BE2C (cell line): ENCODE data around the gene CFAP43.
"Not testable (repeated sequence)": the region's sequence is repeated elsewhere in the genome, so short reads cannot be mapped to it uniquely, and the experiment has no call there.

ENCODE experiments used
- DNase-seq: peaks from one replicate; pipeline ENCODE4 v3.0.0-alpha.2; 2020
- H3K27me3 ChIP-seq: fragments of 250-450 bp; sonication (Bioruptor Pico); 2 replicates; pipeline ENCODE4 v1.5.1; 2020; ENCODE audit warnings: mild to moderate bottlenecking
- H3K36me3 ChIP-seq: fragments of 250-450 bp; sonication (Bioruptor Pico); 2 replicates; pipeline ENCODE4 v1.5.1; 2020; ENCODE audit warnings: mild to moderate bottlenecking
- H3K4me1 ChIP-seq: fragments of 250-450 bp; sonication (Bioruptor Pico); 2 replicates; pipeline ENCODE4 v1.5.1; 2020
- H3K4me3 ChIP-seq: 2 replicates; pipeline ENCODE4 v1.5.1; 2011; ENCODE audit warnings: low read depth, low read length
- H3K9me3 ChIP-seq: fragments of 250-450 bp; sonication (Bioruptor Pico); 2 replicates; pipeline ENCODE4 v1.5.1; 2020
- CTCF ChIP-seq: IDR thresholded peaks from 2 replicates; pipeline ENCODE4 v1.5.1; 2012; ENCODE audit warnings: mild to moderate bottlenecking, low read depth, low read length

Gene CFAP43

GRCh38 chr10:104190695-104191094 lies 41.5 kb downstream of the CFAP43 start:
- no peaks in the 10 kb centered on the region for H3K27me3 ChIP-seq
- no peak for TF ChIP-seq CTCF
- DNase-seq, result no peak
- H3K4me3 ChIP-seq, result no peak overlapping the region
- H3K36me3 ChIP-seq, result no peaks in the 10 kb centered on the region
- H3K9me3 ChIP-seq, result no peaks in the 10 kb centered on the region
- no peaks in the 10 kb centered on the region for H3K4me1 ChIP-seq

GRCh38 chr10:104183682-104184081 lies 48.5 kb downstream of the CFAP43 start:
- Histone ChIP-seq H3K27me3 (peaks cover 9% of the 10 kb centered on the region; the same call in 1 of the 2 replicates), H3K4me1 (no peaks in the 10 kb centered on the region), H3K4me3 (no peak overlapping the region), H3K36me3 (no peaks in the 10 kb centered on the region), H3K9me3 (no peaks in the 10 kb centered on the region)
- TF ChIP-seq CTCF, result no peak
- DNase-seq, result no peak

GRCh38 chr10:104174136-104174535 lies 58.0 kb downstream of the CFAP43 start:
- not testable (repeated sequence) for H3K27me3 ChIP-seq

GRCh38 chr10:104170610-104171254 lies 61.4 kb downstream of the CFAP43 start:
- peaks cover 19% of the 10 kb centered on the region for H3K27me3 ChIP-seq
- no peak overlapping the region for H3K4me3 ChIP-seq
- no peaks in the 10 kb centered on the region for H3K4me1 ChIP-seq
- no peaks in the 10 kb centered on the region for H3K36me3 ChIP-seq
- no peak for TF ChIP-seq CTCF
- DNase-seq, result no peak
- no peaks in the 10 kb centered on the region for H3K9me3 ChIP-seq

More at GRCh38 chr10:104174136-104174535, 58.0 kb downstream of the CFAP43 start:
- H3K4me3 ChIP-seq, H3K36me3 ChIP-seq, DNase-seq, H3K9me3 ChIP-seq, H3K4me1 ChIP-seq: not testable (repeated sequence)

- no peaks in the 10 kb centered on the region for H3K36me3 ChIP-seq
- H3K9me3 ChIP-seq, result no peaks in the 10 kb centered on the region
- no peaks in the 10 kb centered on the region for H3K4me1 ChIP-seq
- no peak for DNase-seq
- no peak overlapping the region for H3K4me3 ChIP-seq
- no peak for TF ChIP-seq CTCF
- peaks cover 17% of the 10 kb centered on the region; the same call in 1 of the 2 replicates for H3K27me3 ChIP-seq
Measured at GRCh38 chr10:104155591-104155990, 76.6 kb downstream of the CFAP43 start.

- Histone ChIP-seq H3K4me3 (no peak overlapping the region), H3K4me1 (no peaks in the 10 kb centered on the region), H3K27me3 (peaks cover 8% of the 10 kb centered on the region; the same call in 1 of the 2 replicates), H3K9me3 (no peaks in the 10 kb centered on the region), H3K36me3 (no peaks in the 10 kb centered on the region)
- no peak for TF ChIP-seq CTCF
- DNase-seq, result no peak
Measured at GRCh38 chr10:104151737-104152136, 80.4 kb downstream of the CFAP43 start.
